WTC11 (cell line): ENCODE data around the gene MOB3B. TPM values are rescaled to one million over a fixed set of nuclear protein-coding genes. Genes with fewer than 3 reads are reported as not detected.
A peak's percentile ranks its signal among the peaks of the same experiment; 100 is the strongest.

ENCODE experiments used
- ATAC-seq: fragments of 200-7000 bp; cut with Tn5 transposase; 2 replicates; pipeline ENCODE4 v1.10.0; 2021; ENCODE audit warnings: mild to moderate bottlenecking, moderate library complexity
- CTCF ChIA-PET: fragments of 300-600 bp; sonication (Branson Sonifier 250); formaldehyde crosslinking; loops from one replicate; lab custom pipeline; 2021; ENCODE audit warnings: antibody characterized with exemption; lab: Charles Lee
- POLR2A ChIA-PET: fragments of 350-600 bp; sonication (Branson Sonifier 250); formaldehyde crosslinking; loops from one replicate; lab custom pipeline; 2021; ENCODE audit warnings: antibody characterized with exemption; lab: Charles Lee
- DNase-seq: peaks from one replicate; pipeline ENCODE4 v3.0.0; 2021; ENCODE audit warnings: low spot score
- H3K27ac Mint-ChIP-seq: 2 replicates; pipeline ENCODE4 v1.8.0; 2021; ENCODE audit warnings: mixed read lengths
- H3K27me3 Mint-ChIP-seq: 2 replicates; pipeline ENCODE4 v1.8.0; 2021; ENCODE audit warnings: low read depth, mild to moderate bottlenecking, moderate library complexity, mixed read lengths
- H3K36me3 Mint-ChIP-seq: 2 replicates; pipeline ENCODE4 v1.8.0; 2021; ENCODE audit warnings: mixed read lengths
- H3K4me1 Mint-ChIP-seq: 2 replicates; pipeline ENCODE4 v1.8.0; 2022; ENCODE audit warnings: mixed read lengths
- H3K4me3 Mint-ChIP-seq: 2 replicates; pipeline ENCODE4 v1.8.0; 2021; ENCODE audit warnings: mild to moderate bottlenecking, moderate library complexity, mixed read lengths
- H3K9me3 Mint-ChIP-seq: 2 replicates; pipeline ENCODE4 v1.8.0; 2021; ENCODE audit warnings: mixed read lengths
- ATF3 ChIP-seq: sonication (generic); formaldehyde crosslinking; conservative IDR thresholded peaks from 2 replicates; pipeline ENCODE4 v1.8.1; 2022; ENCODE audit warnings: mild to moderate bottlenecking, missing genetic modification reagents
- ERG ChIP-seq: fragments of 250-450 bp; sonication (Bioruptor Pico); IDR thresholded peaks from 2 replicates; pipeline ENCODE4 v1.8.0; 2021; ENCODE audit warnings: mild to moderate bottlenecking
- JAZF1 ChIP-seq: fragments of 250-450 bp; sonication (Bioruptor Pico); IDR thresholded peaks from 2 replicates; pipeline ENCODE4 v1.9.0; 2021; ENCODE audit warnings: moderate library complexity, mild to moderate bottlenecking, inconsistent platforms
- JUN ChIP-seq: sonication (generic); formaldehyde crosslinking; IDR thresholded peaks from 2 replicates; pipeline ENCODE4 v1.8.0; 2023; ENCODE audit warnings: mild to moderate bottlenecking, missing genetic modification reagents
- KAT7 ChIP-seq: sonication (generic); formaldehyde crosslinking; IDR thresholded peaks from 2 replicates; pipeline ENCODE4 v1.8.1; 2023; ENCODE audit warnings: missing genetic modification reagents, mild to moderate bottlenecking, borderline replicate concordance
- NR3C1 ChIP-seq: sonication (generic); formaldehyde crosslinking; conservative IDR thresholded peaks from 2 replicates; pipeline ENCODE4 v1.8.1; 2023; ENCODE audit warnings: low read depth, mild to moderate bottlenecking, missing genetic modification reagents
- SOX15 ChIP-seq: fragments of 250-450 bp; sonication (Bioruptor Pico); IDR thresholded peaks from 2 replicates; pipeline ENCODE4 v1.9.0; 2021; ENCODE audit warnings: mild to moderate bottlenecking
- TP53 ChIP-seq: sonication (generic); formaldehyde crosslinking; IDR thresholded peaks from 2 replicates; pipeline ENCODE4 v1.8.1; 2023; ENCODE audit warnings: mild to moderate bottlenecking, missing genetic modification reagents
- ZNF423 ChIP-seq: fragments of 250-450 bp; sonication (Bioruptor Pico); IDR thresholded peaks from 2 replicates; pipeline ENCODE4 v2.1.2; 2022; ENCODE audit warnings: mild to moderate bottlenecking, moderate library complexity
- ZNF532 ChIP-seq: fragments of 250-450 bp; sonication (Bioruptor Pico); IDR thresholded peaks from 2 replicates; pipeline ENCODE4 v1.9.0; 2021; ENCODE audit warnings: mild to moderate bottlenecking, borderline replicate concordance
- ZSCAN18 ChIP-seq: fragments of 250-450 bp; sonication (Bioruptor Pico); IDR thresholded peaks from 2 replicates; pipeline ENCODE4 v2.1.2; 2022; ENCODE audit warnings: mild to moderate bottlenecking, moderate library complexity
- total RNA-seq: library from RNA; stranded (reverse); gene quantifications from 3 replicates; pipeline ENCODE4 v1.2.3, GENCODE V29; 2021
- TF ChIP-seq, protein P1 (sequence below): sonication (generic); formaldehyde crosslinking; IDR thresholded peaks from 2 replicates; pipeline ENCODE4 v1.8.1; 2023; ENCODE audit warnings: mild to moderate bottlenecking, missing genetic modification reagents, moderate library complexity

Gene MOB3B
- total RNA-seq, 1 experiment from 2014 or later = 25.1 TPM

- no peak for TF ChIP-seq ERG (CRISPR knock-in tag)
- no peak for TF ChIP-seq JAZF1 (CRISPR knock-in tag)
- TF ChIP-seq NR3C1 (CRISPR knock-in tag) = no peak
Observed at GRCh38 chr9:27310582-27310981, 219.0 kb downstream of the MOB3B start (continued).

DNA sequence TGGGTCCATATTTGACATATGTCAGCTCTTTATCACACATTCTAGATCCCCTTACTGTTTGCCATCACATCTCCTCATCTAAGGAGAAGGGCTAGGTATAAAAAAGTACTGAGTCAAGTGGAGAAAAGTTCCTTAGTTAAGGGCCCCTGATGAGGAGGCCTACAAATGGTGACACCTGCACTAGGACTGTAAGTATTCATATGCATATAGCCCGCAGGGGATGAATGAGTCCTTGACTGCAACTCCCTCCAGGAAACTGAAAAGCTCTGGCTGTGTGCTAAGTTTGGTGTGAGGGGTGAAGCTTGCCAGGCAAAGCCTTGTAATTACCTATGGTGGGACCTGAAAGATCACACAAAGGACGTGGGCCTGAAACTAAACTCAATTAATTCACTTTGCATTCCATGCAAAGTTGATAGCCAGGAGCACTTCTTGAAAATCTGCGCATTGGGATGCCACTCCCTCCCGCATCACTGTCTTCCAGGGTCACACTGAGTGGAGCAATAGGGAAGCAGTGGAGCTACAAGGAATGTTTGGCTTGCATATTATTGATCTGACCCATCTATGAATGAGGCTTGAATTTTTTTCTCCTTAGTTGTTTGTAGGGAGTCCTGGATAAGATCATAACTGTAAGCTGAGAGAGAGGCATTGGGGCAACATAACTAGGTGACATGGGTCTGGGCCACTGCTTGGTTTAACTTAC is 220.8 kb downstream of the MOB3B start:
- Mint-ChIP-seq H3K9me3 (peaks cover 33% of the 10 kb centered on the region), H3K36me3 (peaks cover 25% of the 10 kb centered on the region)

More for the DNA sequence above, 220.8 kb downstream of the MOB3B start:
- ChIA-PET CTCF (interaction anchor here (0.8 to 1.6 kb wide), 4 partner anchors 24 to 240 kb away, joined by 3 to 11 read pairs (median 6); no protein-coding TSS in a partner anchor), POLR2A (no interaction called here)
- Mint-ChIP-seq H3K27me3 (peaks cover 85% of the 10 kb centered on the region), H3K4me1 (peaks cover 30% of the 10 kb centered on the region), H3K27ac (no peak overlapping the region), H3K4me3 (peak overlapping the region; percentile 18; the same call in 1 of the 2 replicates)
- 0 out of 2 replicates have a peak, but pooled peaks have one; percentile 3 for TF ChIP-seq ZSCAN18 (CRISPR knock-in tag)
- no peak for TF ChIP-seq KAT7 (CRISPR knock-in tag)
- TF ChIP-seq SOX15 = no peak
- TF ChIP-seq JUN (CRISPR knock-in tag) = no peak
- no peak for TF ChIP-seq ATF3 (CRISPR knock-in tag)
- TF ChIP-seq TP53 = 0 out of 2 replicates have a peak, but pooled peaks have one; percentile 45
- TF ChIP-seq, protein P1, sequence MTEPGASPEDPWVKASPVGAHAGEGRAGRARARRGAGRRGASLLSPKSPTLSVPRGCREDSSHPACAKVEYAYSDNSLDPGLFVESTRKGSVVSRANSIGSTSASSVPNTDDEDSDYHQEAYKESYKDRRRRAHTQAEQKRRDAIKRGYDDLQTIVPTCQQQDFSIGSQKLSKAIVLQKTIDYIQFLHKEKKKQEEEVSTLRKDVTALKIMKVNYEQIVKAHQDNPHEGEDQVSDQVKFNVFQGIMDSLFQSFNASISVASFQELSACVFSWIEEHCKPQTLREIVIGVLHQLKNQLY = no peak
- TF ChIP-seq JAZF1 (CRISPR knock-in tag) = no peak
- TF ChIP-seq ZNF532 (CRISPR knock-in tag) = 0 out of 2 replicates have a peak, but pooled peaks have one; percentile 29
- TF ChIP-seq ZNF423 (CRISPR knock-in tag) = peak; percentile 62
- DNase-seq = peak; percentile 28
- ATAC-seq = peak; percentile 98
